Neuronal stem cell (in vitro differentiated cells): Measurements from ENCODE around the gene CNPY4.
A peak's percentile ranks its signal among the peaks of the same experiment; 100 is the strongest.

Experiments used
- DNase-seq: peaks from one replicate; pipeline ENCODE4 v3.0.0-alpha.2; 2013; ENCODE audit warnings: low spot score
- H2AFZ ChIP-seq: one replicate; pipeline ENCODE4 v1.6.1; 2013; ENCODE audit warnings: mild to moderate bottlenecking, low read length, inconsistent platforms
- H2AK5ac ChIP-seq: 2 replicates; pipeline ENCODE4 v1.6.1; 2013; ENCODE audit warnings: low read depth, mild to moderate bottlenecking, inconsistent platforms, low read length, moderate library complexity, mixed read lengths
- H2BK120ac ChIP-seq: 2 replicates; pipeline ENCODE4 v1.6.1; 2013; ENCODE audit warnings: low read depth, mild to moderate bottlenecking, inconsistent platforms, low read length, moderate library complexity, mixed read lengths
- H2BK12ac ChIP-seq: one replicate; pipeline ENCODE4 v1.6.1; 2013; ENCODE audit warnings: low read length, inconsistent platforms
- H2BK15ac ChIP-seq: 2 replicates; pipeline ENCODE4 v1.6.1; 2013; ENCODE audit warnings: mild to moderate bottlenecking, low read length, inconsistent platforms, mixed read lengths
- H2BK5ac ChIP-seq: one replicate; pipeline ENCODE4 v1.6.1; 2013; ENCODE audit warnings: inconsistent platforms, mild to moderate bottlenecking, low read length, moderate library complexity
- H3K14ac ChIP-seq: one replicate; pipeline ENCODE4 v1.6.1; 2013; ENCODE audit warnings: low read length, inconsistent platforms
- H3K18ac ChIP-seq: 2 replicates; pipeline ENCODE4 v1.6.1; 2013; ENCODE audit warnings: low read length, inconsistent platforms
- H3K23ac ChIP-seq: 2 replicates; pipeline ENCODE4 v1.6.1; 2013; ENCODE audit warnings: low read depth, mild to moderate bottlenecking, mixed read lengths, low read length, inconsistent platforms; ENCODE audit not compliant: poor library complexity
- H3K27ac ChIP-seq: replicated peaks from 3 replicates; pipeline ENCODE4 v1.5.1; 2013; ENCODE audit warnings: low read length, inconsistent platforms
- H3K27me3 ChIP-seq, 3 experiments: 2 replicates each; pipeline ENCODE4 v1.6.1; 2013; ENCODE audit warnings: low read length in 3 of 3, mild to moderate bottlenecking in 2 of 3, inconsistent platforms in 1 of 3, low read depth in 1 of 3, mixed read lengths in 1 of 3, moderate library complexity in 1 of 3; ENCODE audit not compliant: control insufficient read depth in 3 of 3, insufficient read depth in 3 of 3
- H3K36me3 ChIP-seq, 2 donors: replicated peaks in 1 of 2; 2 replicates each; pipeline ENCODE4 v1.6.1; 2013; ENCODE audit warnings: low read length in 2 of 2; ENCODE audit not compliant: control insufficient read depth in 2 of 2, insufficient read depth in 2 of 2
- H3K4ac ChIP-seq: 2 replicates; pipeline ENCODE4 v1.6.1; 2013; ENCODE audit warnings: inconsistent platforms, mild to moderate bottlenecking, low read length, moderate library complexity
- H3K4me1 ChIP-seq, 2 donors: 1 replicate in 1 of 2; 2 replicates in 1 of 2; pipeline ENCODE4 v1.6.1; 2013; ENCODE audit warnings: low read length in 2 of 2, low read depth in 1 of 2; ENCODE audit not compliant: control insufficient read depth in 2 of 2, insufficient read depth in 1 of 2
- H3K4me2 ChIP-seq: one replicate; pipeline ENCODE4 v1.6.1; 2013; ENCODE audit warnings: mild to moderate bottlenecking, low read length, inconsistent platforms; ENCODE audit not compliant: insufficient read depth, poor library complexity, severe bottlenecking
- H3K4me3 ChIP-seq, 2 donors: 2 replicates each; pipeline ENCODE4 v1.5.1; 2013; ENCODE audit warnings: low read length in 2 of 2, mild to moderate bottlenecking in 2 of 2, inconsistent platforms in 1 of 2, moderate library complexity in 1 of 2
- H3K79me1 ChIP-seq: one replicate; pipeline ENCODE4 v1.6.1; 2013; ENCODE audit warnings: low read depth, mild to moderate bottlenecking, inconsistent platforms, low read length, moderate library complexity
- H3K9ac ChIP-seq: one replicate; pipeline ENCODE4 v1.6.1; 2013; ENCODE audit warnings: mild to moderate bottlenecking, low read depth, low read length, inconsistent platforms; ENCODE audit not compliant: poor library complexity
- H3K9me3 ChIP-seq, 2 donors: replicated peaks in 1 of 2; 2 replicates each; pipeline versions ENCODE3 to v1.6.1; 2013; ENCODE audit warnings: low read length in 2 of 2, mild to moderate bottlenecking in 2 of 2, inconsistent platforms in 1 of 2, low read depth in 1 of 2, mixed read lengths in 1 of 2, moderate library complexity in 1 of 2; ENCODE audit not compliant: control insufficient read depth in 2 of 2, insufficient read depth in 1 of 2
- H4K8ac ChIP-seq: one replicate; pipeline ENCODE4 v1.6.1; 2013; ENCODE audit warnings: low read depth, mild to moderate bottlenecking, inconsistent platforms, low read length, moderate library complexity
- H4K91ac ChIP-seq: one replicate; pipeline ENCODE4 v1.6.1; 2013; ENCODE audit warnings: low read length, low read depth, mild to moderate bottlenecking, inconsistent platforms; ENCODE audit not compliant: poor library complexity
- WGBS, 2 donors: extraction: QIAGEN DNeasy Blood & Tissue Kit; methylation state at CpG; one replicate each; pipeline ENCODE4 v1.1.7; 2013; ENCODE audit warnings: missing lambda C conversion rate in 2 of 2, mixed read lengths in 1 of 2; ENCODE audit not compliant: insufficient read length in 2 of 2, insufficient replicate concordance in 1 of 2; ENCODE audit errors: extremely low coverage in 2 of 2; 5-methylcytosine and 5-hydroxymethylcytosine counted together

The CNPY4 gene

GRCh38 chr7:100095704-100096103 is 23.7 kb upstream of the CNPY4 start:
- no peak overlapping the region for H2BK15ac ChIP-seq
- no peak overlapping the region for H4K8ac ChIP-seq
- peaks cover 14% of the 10 kb centered on the region for H3K79me1 ChIP-seq
- no peaks in the 10 kb centered on the region for H3K9me3 ChIP-seq
- no peak overlapping the region for H3K4me3 ChIP-seq
- H2BK120ac ChIP-seq: no peak overlapping the region
- H2AK5ac ChIP-seq: peak overlapping the region; percentile 17
- no peak overlapping the region for H2AFZ ChIP-seq
- no peak overlapping the region for H4K91ac ChIP-seq
- H2BK12ac ChIP-seq: no peak overlapping the region
- H3K4me2 ChIP-seq: no peak overlapping the region
- no peak overlapping the region for H2BK5ac ChIP-seq
- no peak overlapping the region for H3K14ac ChIP-seq
- no CpG with 5 or more reads among the region's 17 CpGs for WGBS, 2 donors
- no peak overlapping the region for H3K18ac ChIP-seq
- H3K4me1 ChIP-seq: peaks cover 6 to 9% of the 10 kb centered on the region in 2 donors
- peak overlapping the region; percentile 86 for H3K23ac ChIP-seq
- no peak overlapping the region for H3K4ac ChIP-seq
- H3K36me3 ChIP-seq: peaks cover 78 to 95% of the 10 kb centered on the region in 2 donors
- no peak for DNase-seq
- no peaks in the 10 kb centered on the region for H3K27me3 ChIP-seq
- H3K27ac ChIP-seq: no peak overlapping the region
- peak overlapping the region; percentile 83 for H3K9ac ChIP-seq

GRCh38 chr7:100098913-100099312 is 20.5 kb upstream of the CNPY4 start:
- no peak overlapping the region for H3K27ac ChIP-seq
- H3K23ac ChIP-seq: no peak overlapping the region
- no peak overlapping the region for H3K18ac ChIP-seq
- H2AK5ac ChIP-seq: no peak overlapping the region
- H3K4me2 ChIP-seq: no peak overlapping the region
- no peak for DNase-seq
- no peak overlapping the region for H4K8ac ChIP-seq
- H3K14ac ChIP-seq: no peak overlapping the region
- no CpG with 5 or more reads among the region's 10 CpGs for WGBS, 2 donors
- peaks cover 10% of the 10 kb centered on the region for H3K79me1 ChIP-seq
- H2BK15ac ChIP-seq: no peak overlapping the region
- H2BK5ac ChIP-seq: no peak overlapping the region
- H2BK120ac ChIP-seq: no peak overlapping the region
- H3K9ac ChIP-seq: peak overlapping the region; percentile 37
- H3K9me3 ChIP-seq: no peaks in the 10 kb centered on the region
- H2AFZ ChIP-seq: no peak overlapping the region
- no peaks in the 10 kb centered on the region for H3K27me3 ChIP-seq
- peaks cover 10 to 20% of the 10 kb centered on the region in 2 donors for H3K4me1 ChIP-seq
- peaks cover 54 to 71% of the 10 kb centered on the region in 2 donors for H3K36me3 ChIP-seq
- no peak overlapping the region for H2BK12ac ChIP-seq
- no peak overlapping the region for H4K91ac ChIP-seq
- H3K4ac ChIP-seq: no peak overlapping the region
- H3K4me3 ChIP-seq: peak overlapping the region in 1 of 2 donors; percentile 99

- H2BK12ac ChIP-seq: no peak overlapping the region
- no peak overlapping the region for H3K27ac ChIP-seq
- no peak for DNase-seq
- H3K9ac ChIP-seq: peak overlapping the region; percentile 53
- H2AFZ ChIP-seq: no peak overlapping the region
- peaks cover 8% of the 10 kb centered on the region for H3K79me1 ChIP-seq
- no peak overlapping the region for H4K91ac ChIP-seq
- peak overlapping the region; percentile 68 for H2AK5ac ChIP-seq
- no peaks in the 10 kb centered on the region for H3K9me3 ChIP-seq
- H3K4ac ChIP-seq: no peak overlapping the region
- H3K18ac ChIP-seq: no peak overlapping the region
- no peak overlapping the region for H4K8ac ChIP-seq
- peaks cover 50 to 69% of the 10 kb centered on the region in 2 donors for H3K36me3 ChIP-seq
- H2BK120ac ChIP-seq: no peak overlapping the region
- WGBS, 2 donors: no CpG with 5 or more reads among the region's 12 CpGs
- no peak overlapping the region for H2BK15ac ChIP-seq
- H3K27me3 ChIP-seq: no peaks in the 10 kb centered on the region
- no peak overlapping the region for H3K14ac ChIP-seq
- peak overlapping the region; percentile 16 for H3K23ac ChIP-seq
- H3K4me2 ChIP-seq: peak overlapping the region; percentile 63
- H3K4me3 ChIP-seq: peak overlapping the region; percentile 99
- H3K4me1 ChIP-seq: peaks cover 10 to 20% of the 10 kb centered on the region in 2 donors
- H2BK5ac ChIP-seq: no peak overlapping the region
Measured at GRCh38 chr7:100099452-100099851, 20.0 kb upstream of the CNPY4 start.

GRCh38 chr7:100100420-100101015 is 18.9 kb upstream of the CNPY4 start:
- no peak overlapping the region for H3K4ac ChIP-seq
- peaks cover 10 to 20% of the 10 kb centered on the region in 2 donors for H3K4me1 ChIP-seq
- H2BK120ac ChIP-seq: peak overlapping the region; percentile 92
- no CpG with 5 or more reads among the region's 61 CpGs for WGBS, 2 donors
- no peak overlapping the region for H2BK15ac ChIP-seq
- peak overlapping the region; percentile 99 for H3K4me3 ChIP-seq
- DNase-seq: peak; percentile 96
- peaks cover 43 to 69% of the 10 kb centered on the region in 2 donors for H3K36me3 ChIP-seq
- no peak overlapping the region for H2BK12ac ChIP-seq
- peaks cover 8% of the 10 kb centered on the region for H3K79me1 ChIP-seq
- peak overlapping the region; percentile 34 for H3K23ac ChIP-seq
- no peak overlapping the region for H4K8ac ChIP-seq
- H2AFZ ChIP-seq: peak overlapping the region; percentile 70
- H3K14ac ChIP-seq: peak overlapping the region; percentile 99
- peak overlapping the region; percentile 88 for H3K27ac ChIP-seq
- H3K27me3 ChIP-seq: no peaks in the 10 kb centered on the region
- H3K9ac ChIP-seq: peak overlapping the region; percentile 99
- H4K91ac ChIP-seq: peak overlapping the region; percentile 99
- peak overlapping the region; percentile 88 for H2AK5ac ChIP-seq
- H2BK5ac ChIP-seq: peak overlapping the region; percentile 94
- no peaks in the 10 kb centered on the region for H3K9me3 ChIP-seq
- H3K18ac ChIP-seq: peak overlapping the region; percentile 99
- H3K4me2 ChIP-seq: peak overlapping the region; percentile 69
